Stimulated activated naive CD8-positive, alpha-beta T cell treated with anti-CD3 and anti-CD28 coated beads, Interleukin-15, Interleukin-2, amounts not matched to agents 100 ng/mL and 50 ng/mL, for 24 hours (primary cell): ENCODE measurements around the gene THAP7.
"Not testable (repeated sequence)": the region's sequence is repeated elsewhere in the genome, so short reads cannot be mapped to it uniquely, and the experiment has no call there.

Source experiments
- H3K27ac Mint-ChIP-seq: one replicate; pipeline ENCODE4 v1.8.0; 2021; ENCODE audit warnings: mild to moderate bottlenecking, mixed read lengths
- H3K27me3 Mint-ChIP-seq: one replicate; pipeline ENCODE4 v1.8.0; 2021; ENCODE audit warnings: mixed read lengths
- H3K36me3 Mint-ChIP-seq: one replicate; pipeline ENCODE4 v1.8.0; 2021; ENCODE audit warnings: low read depth, mixed read lengths
- H3K4me1 Mint-ChIP-seq: one replicate; pipeline ENCODE4 v1.8.0; 2021; ENCODE audit warnings: low read depth, mixed read lengths
- H3K4me3 Mint-ChIP-seq: one replicate; pipeline ENCODE4 v1.8.0; 2021; ENCODE audit warnings: mild to moderate bottlenecking, mixed read lengths
- H3K9me3 Mint-ChIP-seq: one replicate; pipeline ENCODE4 v1.8.0; 2021; ENCODE audit warnings: mixed read lengths

The THAP7 gene, protein sequence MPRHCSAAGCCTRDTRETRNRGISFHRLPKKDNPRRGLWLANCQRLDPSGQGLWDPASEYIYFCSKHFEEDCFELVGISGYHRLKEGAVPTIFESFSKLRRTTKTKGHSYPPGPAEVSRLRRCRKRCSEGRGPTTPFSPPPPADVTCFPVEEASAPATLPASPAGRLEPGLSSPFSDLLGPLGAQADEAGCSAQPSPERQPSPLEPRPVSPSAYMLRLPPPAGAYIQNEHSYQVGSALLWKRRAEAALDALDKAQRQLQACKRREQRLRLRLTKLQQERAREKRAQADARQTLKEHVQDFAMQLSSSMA

GRCh38 chr22:21001601-21002325 lies at the start of gene THAP7:
Gene THAP7, minus strand, starts transcription at chr22:21002118. Its CDS starts 207 bp downstream, at chr22:21001911.
- Mint-ChIP-seq H3K4me1 (peaks cover 34% of the 10 kb centered on the region), H3K27ac (peak within 1 kb of the TSS; percentile 99), H3K36me3 (peaks cover 4% of the 10 kb centered on the region), H3K4me3 (peak within 1 kb of the TSS; percentile 96), H3K9me3 (no peaks in the 10 kb centered on the region), H3K27me3 (no peaks in the 10 kb centered on the region)

GRCh38 chr22:21051145-21051830 lies 49.4 kb upstream of the THAP7 start:
- no peaks in the 10 kb centered on the region for H3K9me3 Mint-ChIP-seq

DNA sequence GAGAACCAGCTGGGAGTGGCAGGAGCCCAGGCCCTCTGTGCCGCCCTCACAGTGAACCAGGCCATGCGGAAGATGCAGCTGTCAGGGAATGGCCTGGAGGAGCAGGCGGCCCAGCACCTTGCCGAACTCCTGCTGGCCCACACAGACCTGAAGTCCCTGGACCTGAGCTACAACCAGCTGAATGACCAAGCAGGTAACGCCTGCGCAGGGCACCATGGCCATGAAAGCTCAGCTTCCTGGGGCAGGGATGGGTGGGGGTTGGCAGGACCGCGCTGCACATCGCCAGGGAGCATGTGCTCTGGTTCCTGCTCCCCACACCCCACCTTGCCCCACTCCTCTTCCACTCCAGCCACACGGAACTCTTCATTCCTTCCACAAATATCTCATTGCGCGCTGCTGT lies 47.0 kb upstream of the THAP7 start:
- not testable (repeated sequence) for H3K9me3 Mint-ChIP-seq, H3K4me3 Mint-ChIP-seq, H3K27ac Mint-ChIP-seq, H3K27me3 Mint-ChIP-seq, H3K36me3 Mint-ChIP-seq
- H3K4me1 Mint-ChIP-seq, result peaks cover 15% of the 10 kb centered on the region

More at GRCh38 chr22:21051145-21051830, 49.4 kb upstream of the THAP7 start:
- H3K27ac Mint-ChIP-seq, result no peak overlapping the region
- no peaks in the 10 kb centered on the region for H3K36me3 Mint-ChIP-seq
- H3K4me3 Mint-ChIP-seq, result no peak overlapping the region
- no peaks in the 10 kb centered on the region for H3K27me3 Mint-ChIP-seq
- peaks cover 7% of the 10 kb centered on the region for H3K4me1 Mint-ChIP-seq

DNA sequence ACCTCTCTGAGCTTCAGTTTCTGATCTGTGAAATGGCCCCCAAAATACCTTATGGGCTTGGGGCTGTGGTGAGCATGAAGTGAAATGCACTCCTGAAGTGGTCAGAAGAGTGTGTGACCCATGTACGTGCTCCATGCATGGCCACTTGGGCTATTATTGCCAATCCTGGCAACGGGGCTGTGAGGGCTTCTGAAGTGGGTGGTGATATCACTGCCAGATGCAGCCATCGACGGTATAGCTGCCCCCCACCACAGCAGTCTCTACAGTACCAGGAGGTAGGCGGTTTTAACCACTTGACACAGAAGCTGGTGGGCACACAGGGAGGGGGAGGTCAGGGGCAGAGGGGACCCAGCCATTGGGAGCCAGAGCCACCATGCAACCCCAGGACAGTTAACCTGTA lies 46.5 kb upstream of the THAP7 start:
- not testable (repeated sequence) for H3K36me3 Mint-ChIP-seq, H3K4me3 Mint-ChIP-seq, H3K27ac Mint-ChIP-seq, H3K27me3 Mint-ChIP-seq, H3K9me3 Mint-ChIP-seq
- peaks cover 20% of the 10 kb centered on the region for H3K4me1 Mint-ChIP-seq

DNA sequence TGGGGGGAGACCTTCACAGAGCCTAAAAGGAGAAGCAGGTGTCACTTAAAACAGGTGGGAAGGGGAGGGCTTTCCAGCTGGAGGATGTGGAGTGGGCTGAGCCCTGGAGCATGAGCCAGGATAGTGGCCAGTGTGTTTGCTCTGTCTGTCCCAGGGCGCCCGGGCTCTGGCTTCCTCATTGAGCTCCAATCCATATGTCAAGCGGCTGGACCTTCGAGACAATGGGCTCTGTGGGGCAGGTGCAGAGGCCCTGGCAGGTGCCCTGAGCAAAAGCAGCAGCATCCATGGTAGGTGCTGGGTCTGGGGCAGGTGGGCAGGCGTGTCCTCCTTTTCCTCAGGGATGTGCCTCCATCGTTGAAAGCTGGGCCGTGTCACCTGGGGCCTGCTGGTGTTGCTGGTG lies 45.8 kb upstream of the THAP7 start:
- H3K27ac Mint-ChIP-seq, result no peak overlapping the region
- H3K4me1 Mint-ChIP-seq, result peaks cover 24% of the 10 kb centered on the region
- peaks cover 15% of the 10 kb centered on the region for H3K27me3 Mint-ChIP-seq
- no peaks in the 10 kb centered on the region for H3K36me3 Mint-ChIP-seq
- H3K9me3 Mint-ChIP-seq, result no peaks in the 10 kb centered on the region
- no peak overlapping the region for H3K4me3 Mint-ChIP-seq

DNA sequence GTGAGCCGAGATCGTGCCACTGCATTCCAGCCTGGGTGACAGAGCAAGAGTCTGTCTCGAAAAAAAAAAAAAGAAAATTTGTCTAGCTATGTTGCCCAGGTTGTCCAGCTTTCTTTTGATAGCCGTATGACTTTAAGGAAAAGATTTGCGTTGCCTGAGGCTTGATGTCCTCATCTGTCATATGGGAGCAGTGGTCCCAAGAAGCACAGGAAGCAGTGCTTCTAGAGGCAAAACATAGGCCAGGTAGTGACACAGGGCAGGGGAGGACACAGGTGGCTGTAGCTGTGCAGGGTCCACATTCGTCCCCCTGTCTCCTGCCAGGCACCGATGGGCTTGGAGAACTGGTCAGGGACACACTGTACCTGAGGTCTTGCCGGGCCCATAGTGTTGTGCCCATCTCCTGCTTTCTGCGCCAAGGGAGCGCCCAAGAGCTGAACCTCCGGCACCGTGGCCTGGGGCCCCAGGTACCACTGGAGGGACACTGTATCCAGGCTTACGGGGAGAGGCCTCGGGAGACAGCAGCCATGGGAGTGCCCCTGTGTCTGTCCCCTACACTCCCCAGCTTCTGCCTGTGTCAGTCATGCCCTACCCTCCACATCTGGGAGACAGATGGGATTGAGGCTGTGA lies 45.2 kb upstream of the THAP7 start:
- Mint-ChIP-seq H3K9me3 (no peaks in the 10 kb centered on the region), H3K4me1 (peaks cover 24% of the 10 kb centered on the region), H3K4me3 (no peak overlapping the region), H3K36me3 (no peaks in the 10 kb centered on the region), H3K27me3 (peaks cover 15% of the 10 kb centered on the region), H3K27ac (no peak overlapping the region)

DNA sequence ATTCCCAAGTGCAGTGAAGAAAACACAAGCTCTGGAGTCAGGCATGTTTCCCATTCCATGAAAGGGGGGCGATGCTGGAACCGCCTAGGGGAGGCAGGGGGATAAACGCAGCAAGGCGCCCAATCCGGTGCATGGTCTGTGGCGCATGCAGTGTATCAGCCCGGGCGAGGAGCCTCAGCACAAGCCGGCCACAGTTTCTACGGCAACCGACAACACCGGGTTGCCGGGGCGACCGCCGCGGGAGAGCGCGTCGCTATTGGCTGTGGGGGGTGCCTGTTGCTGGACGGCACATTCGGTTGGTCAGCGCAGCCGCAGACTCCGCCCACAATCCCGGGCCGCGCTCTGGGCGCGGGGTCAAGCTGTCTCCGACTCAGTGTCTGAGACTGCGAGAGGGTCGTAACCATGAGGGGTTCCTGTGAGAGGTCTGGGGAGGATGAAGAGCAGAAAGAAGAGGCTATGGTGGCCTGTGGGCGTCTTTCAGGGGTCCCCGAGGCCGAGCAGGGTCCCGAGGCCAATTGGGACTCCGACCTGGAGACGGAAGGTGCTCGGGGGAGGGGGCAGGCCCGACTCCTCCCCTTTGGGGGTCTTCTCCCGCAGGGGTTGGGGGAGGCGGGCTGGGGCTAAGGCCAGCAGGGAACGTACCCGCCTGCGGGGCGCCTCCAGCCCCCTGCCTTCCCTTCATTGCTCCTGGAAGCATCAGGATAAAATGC lies 43.8 kb upstream of the THAP7 start, which contains the start of gene LRRC74B:
TSS of gene LRRC74B (plus strand) at position 362 of the 710 bp plus-strand sequence. CDS start at position 403, 41 bp downstream.
- H3K9me3 Mint-ChIP-seq, result no peaks in the 10 kb centered on the region
- H3K4me3 Mint-ChIP-seq, result peak within 1 kb of the TSS; percentile 64
- peak within 1 kb of the TSS; percentile 42 for H3K27ac Mint-ChIP-seq
- peaks cover 24% of the 10 kb centered on the region for H3K4me1 Mint-ChIP-seq
- no peaks in the 10 kb centered on the region for H3K36me3 Mint-ChIP-seq
- H3K27me3 Mint-ChIP-seq, result peaks cover 15% of the 10 kb centered on the region

GRCh38 chr22:21044931-21045584 lies 43.1 kb upstream of the THAP7 start:
- no peak overlapping the region for H3K27ac Mint-ChIP-seq
- H3K27me3 Mint-ChIP-seq, result peaks cover 18% of the 10 kb centered on the region
- H3K9me3 Mint-ChIP-seq, result no peaks in the 10 kb centered on the region
- peak overlapping the region; percentile 64 for H3K4me3 Mint-ChIP-seq
- peaks cover 24% of the 10 kb centered on the region for H3K4me1 Mint-ChIP-seq
- no peaks in the 10 kb centered on the region for H3K36me3 Mint-ChIP-seq

DNA sequence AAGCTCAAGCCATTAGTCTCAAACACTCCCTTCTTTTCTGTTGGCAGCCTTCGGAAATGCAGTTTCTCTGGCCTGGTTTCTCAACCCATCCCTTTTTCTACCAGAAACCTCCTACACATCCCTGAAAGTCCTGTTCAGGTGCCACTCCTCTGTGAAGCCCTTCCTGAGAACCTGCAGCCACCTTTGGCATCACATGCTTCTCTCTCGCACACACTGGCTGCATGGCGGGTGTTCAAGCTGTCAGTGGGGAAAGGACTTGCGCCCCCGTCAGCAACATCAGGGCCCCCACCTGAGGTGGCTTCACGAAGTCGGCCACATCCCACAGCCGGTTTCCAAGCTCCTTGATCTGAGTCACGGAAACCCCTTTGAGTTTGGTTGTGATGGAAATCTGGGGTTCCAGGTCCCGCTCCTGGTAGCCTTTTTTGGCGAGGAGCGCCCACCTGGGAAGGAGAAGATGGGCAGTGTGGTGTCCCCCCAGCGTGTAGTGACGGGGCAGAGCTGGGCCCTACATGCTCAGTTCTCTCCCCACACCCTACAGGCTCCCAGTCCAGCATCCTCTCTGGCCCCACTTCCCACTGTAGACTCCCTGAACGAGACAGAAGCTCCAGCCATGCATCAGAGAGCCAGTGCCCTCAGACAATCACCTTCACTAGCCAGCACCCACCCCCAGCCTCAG lies 42.1 kb upstream of the THAP7 start:
- Mint-ChIP-seq H3K27ac (no peak overlapping the region), H3K36me3 (no peaks in the 10 kb centered on the region), H3K9me3 (no peaks in the 10 kb centered on the region), H3K4me1 (peaks cover 24% of the 10 kb centered on the region), H3K27me3 (peaks cover 21% of the 10 kb centered on the region), H3K4me3 (no peak overlapping the region)

GRCh38 chr22:21042978-21043859 lies 41.3 kb upstream of the THAP7 start:
- no peaks in the 10 kb centered on the region for H3K36me3 Mint-ChIP-seq
- peaks cover 24% of the 10 kb centered on the region for H3K4me1 Mint-ChIP-seq
- no peaks in the 10 kb centered on the region for H3K9me3 Mint-ChIP-seq
- H3K27ac Mint-ChIP-seq, result no peak overlapping the region
- H3K27me3 Mint-ChIP-seq, result peaks cover 26% of the 10 kb centered on the region
- H3K4me3 Mint-ChIP-seq, result no peak overlapping the region

GRCh38 chr22:21041937-21042336 lies 40.0 kb upstream of the THAP7 start:
- no peaks in the 10 kb centered on the region for H3K36me3 Mint-ChIP-seq
- peaks cover 24% of the 10 kb centered on the region for H3K4me1 Mint-ChIP-seq
- H3K27me3 Mint-ChIP-seq, result peaks cover 26% of the 10 kb centered on the region
- no peaks in the 10 kb centered on the region for H3K9me3 Mint-ChIP-seq
- H3K4me3 Mint-ChIP-seq, result no peak overlapping the region
- H3K27ac Mint-ChIP-seq, result no peak overlapping the region

DNA sequence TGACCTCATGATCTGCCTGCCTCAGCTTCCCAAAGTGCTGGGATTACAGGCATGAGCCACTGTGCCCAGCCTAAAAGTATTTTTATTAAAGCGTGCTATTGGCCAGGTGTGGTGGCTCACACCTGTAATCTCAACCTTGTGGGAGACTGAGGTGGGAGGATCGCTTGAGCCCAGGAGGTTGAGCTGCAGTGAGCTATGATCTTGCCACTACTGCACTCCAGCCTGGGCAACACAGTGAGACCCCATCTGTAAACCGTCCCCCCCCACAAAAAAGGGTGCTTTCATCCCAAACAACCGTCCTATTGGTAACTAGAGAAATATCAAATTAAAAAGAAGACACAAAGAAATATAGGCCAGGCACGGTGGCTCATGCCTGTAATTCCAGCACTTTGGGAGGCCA lies 37.2 kb upstream of the THAP7 start:
- not testable (repeated sequence) for H3K27ac Mint-ChIP-seq, H3K9me3 Mint-ChIP-seq, H3K36me3 Mint-ChIP-seq, H3K4me1 Mint-ChIP-seq, H3K4me3 Mint-ChIP-seq
- H3K27me3 Mint-ChIP-seq, result peaks cover 24% of the 10 kb centered on the region

- H3K27ac Mint-ChIP-seq, result no peak overlapping the region
- no peaks in the 10 kb centered on the region for H3K9me3 Mint-ChIP-seq
- H3K4me1 Mint-ChIP-seq, result peaks cover 3% of the 10 kb centered on the region
- no peaks in the 10 kb centered on the region for H3K36me3 Mint-ChIP-seq
- peaks cover 20% of the 10 kb centered on the region for H3K27me3 Mint-ChIP-seq
- no peak overlapping the region for H3K4me3 Mint-ChIP-seq
These were observed 36.5 kb upstream of the THAP7 start for GRCh38 chr22:21038405-21038804.
